PC-3 (cell line): ENCODE data around the gene TRIM66. TPM values are rescaled to one million over a fixed set of nuclear protein-coding genes. Genes with fewer than 3 reads are reported as not detected.

ENCODE experiments used
- ATAC-seq: fragments of 200-7000 bp; cut with Tn5 transposase; 2 replicates; pipeline ENCODE4 v1.9.1; 2020; ENCODE audit warnings: mild to moderate bottlenecking, moderate library complexity
- BruUV-seq: library from RNA; stranded (reverse); fragments of 400-500 nt; replicated peaks from 2 replicates; lab custom pipeline; 2021; lab: Mats Ljungman, UMichigan
- CTCF ChIA-PET: fragments of 300-600 bp; sonication (Branson Sonifier 250); formaldehyde crosslinking; loops from one replicate; lab custom pipeline; 2022; ENCODE audit warnings: antibody characterized with exemption; lab: Charles Lee
- POLR2A ChIA-PET: fragments of 300-600 bp; sonication (Branson Sonifier 250); formaldehyde crosslinking; loops from one replicate; lab custom pipeline; 2022; ENCODE audit warnings: antibody characterized with exemption; ENCODE audit not compliant: unreplicated experiment; lab: Charles Lee
- DNase-seq: peaks from one replicate; pipeline ENCODE4 v3.0.0-alpha.2; 2015
- H2AFZ ChIP-seq: fragments of 300-600 bp; sonication (generic); 2 replicates; pipeline ENCODE4 v1.6.0; 2016; ENCODE audit warnings: antibody characterized with exemption, low read length
- H3F3A ChIP-seq: fragments of 300-600 bp; sonication (generic); one replicate; pipeline ENCODE4 v1.6.0; 2017; ENCODE audit warnings: antibody characterized with exemption, low read length, control low read depth, mild to moderate bottlenecking; ENCODE audit not compliant: unreplicated experiment
- H3K27ac ChIP-seq: fragments of 300-600 bp; sonication (generic); 2 replicates; pipeline ENCODE4 v1.5.1; 2016; ENCODE audit warnings: mild to moderate bottlenecking, low read length
- H3K27me3 ChIP-seq: fragments of 300-600 bp; sonication (generic); 2 replicates; pipeline ENCODE4 v1.6.1; 2016; ENCODE audit warnings: low read length, mixed read lengths
- H3K36me3 ChIP-seq: fragments of 300-600 bp; sonication (generic); 2 replicates; pipeline ENCODE4 v1.6.1; 2016; ENCODE audit warnings: low read depth, mixed run types, low read length, mixed read lengths
- H3K4me1 ChIP-seq: fragments of 300-600 bp; sonication (generic); 2 replicates; pipeline ENCODE4 v1.5.1; 2016; ENCODE audit warnings: low read length; ENCODE audit not compliant: insufficient read depth
- H3K4me2 ChIP-seq: fragments of 300-600 bp; sonication (generic); 2 replicates; pipeline ENCODE4 v1.6.0; 2016; ENCODE audit warnings: low read length
- H3K4me3 ChIP-seq: fragments of 300-600 bp; sonication (generic); 2 replicates; pipeline ENCODE4 v1.5.1; 2016; ENCODE audit warnings: mild to moderate bottlenecking, low read length, mixed read lengths
- H3K79me2 ChIP-seq: fragments of 300-600 bp; sonication (generic); 2 replicates; pipeline ENCODE4 v1.6.1; 2017; ENCODE audit warnings: low read length, mixed read lengths
- H3K9ac ChIP-seq: fragments of 300-600 bp; sonication (generic); 2 replicates; pipeline ENCODE4 v1.6.0; 2016; ENCODE audit warnings: mild to moderate bottlenecking, low read length
- H3K9me2 ChIP-seq: fragments of 300-600 bp; sonication (generic); replicated peaks from 2 replicates; pipeline ENCODE4 v1.6.1; 2016; ENCODE audit warnings: mixed run types, low read length, mixed read lengths
- H3K9me3 ChIP-seq: fragments of 300-600 bp; sonication (generic); 2 replicates; pipeline ENCODE4 v1.6.1; 2016; ENCODE audit warnings: low read length, mixed read lengths
- H4K20me1 ChIP-seq: fragments of 300-600 bp; sonication (generic); 2 replicates; pipeline ENCODE4 v1.6.1; 2016; ENCODE audit warnings: low read length, mixed read lengths
- EZH2 ChIP-seq: fragments of 300-600 bp; sonication (generic); IDR thresholded peaks from one replicate; pipeline ENCODE4 v1.6.1; 2017; ENCODE audit warnings: antibody characterized with exemption, mild to moderate bottlenecking, low read length; ENCODE audit not compliant: unreplicated experiment
- EZH2phosphoT487 ChIP-seq: fragments of 300-600 bp; sonication (generic); IDR thresholded peaks from 2 replicates; pipeline ENCODE4 v1.6.1; 2018; ENCODE audit warnings: mild to moderate bottlenecking, antibody characterized with exemption, low read length, borderline replicate concordance
- intact Hi-C: fragments of 100-400 bp; cut with micrococcal nuclease; formaldehyde crosslinking; loops from 2 replicates; pipeline ENCODE4 v1.9.0; 2023
- total RNA-seq: library from RNA; depleted of rRNA; stranded (reverse); fragments of >200 nt; gene quantifications from 2 replicates; pipeline ENCODE4 v1.2.3, GENCODE V29; 2014
- TF ChIP-seq, protein P1 (sequence below): fragments of 300-600 bp; sonication (generic); conservative IDR thresholded peaks from 2 replicates; pipeline ENCODE4 v1.5.1; 2017; ENCODE audit warnings: antibody characterized with exemption, low read depth, mild to moderate bottlenecking, low read length

Gene TRIM66
- total RNA-seq, 1 experiment from 2014 or later: 5.5 TPM

DNA sequence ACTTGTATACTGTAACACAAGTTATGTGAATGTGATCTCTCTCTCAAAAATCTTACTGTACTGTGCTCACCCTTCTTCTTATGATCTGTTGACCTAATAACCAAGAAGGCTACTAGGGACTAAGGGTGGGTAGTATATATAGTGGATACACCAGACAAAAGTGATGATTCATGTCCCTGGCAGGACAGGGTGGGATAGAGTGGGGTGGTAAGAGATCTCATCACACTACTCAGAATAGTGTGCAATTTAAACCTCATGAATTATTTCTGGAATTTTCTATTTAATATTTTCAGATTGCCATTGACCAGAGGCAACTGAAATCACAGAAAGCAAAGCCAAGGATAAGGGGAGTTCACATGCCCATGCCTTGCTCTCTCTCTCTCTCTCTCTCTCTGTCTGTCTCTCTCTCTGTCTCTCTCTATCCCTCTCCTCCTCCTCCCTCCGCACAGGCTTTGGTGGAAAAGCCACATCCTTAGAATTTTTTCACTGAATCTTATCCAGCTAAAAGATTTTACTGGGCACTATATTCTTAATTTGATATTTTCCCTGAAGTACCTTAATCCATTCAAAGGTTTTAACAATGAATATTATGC, 76.4 kb downstream of the TRIM66 start:
- BruUV-seq: no TSS peak
- Histone ChIP-seq H3K4me2 (no peak overlapping the region), H4K20me1 (no peaks in the 10 kb centered on the region), H3F3A (no peaks in the 10 kb centered on the region), H3K79me2 (no peaks in the 10 kb centered on the region), H3K4me3 (no peak overlapping the region), H3K9me2 (no peaks in the 10 kb centered on the region), H3K27ac (no peak overlapping the region), H3K27me3 (no peaks in the 10 kb centered on the region), H3K36me3 (no peaks in the 10 kb centered on the region), H3K4me1 (peaks cover 17% of the 10 kb centered on the region), H2AFZ (no peak overlapping the region), H3K9ac (no peak overlapping the region), H3K9me3 (no peaks in the 10 kb centered on the region)
- intact Hi-C loops: no loop called here
- POLR2A ChIA-PET: no interaction called here
- ATAC-seq (no peak), DNase-seq (no peak)
- no peak for TF ChIP-seq EZH2phosphoT487
- TF ChIP-seq, protein P1, sequence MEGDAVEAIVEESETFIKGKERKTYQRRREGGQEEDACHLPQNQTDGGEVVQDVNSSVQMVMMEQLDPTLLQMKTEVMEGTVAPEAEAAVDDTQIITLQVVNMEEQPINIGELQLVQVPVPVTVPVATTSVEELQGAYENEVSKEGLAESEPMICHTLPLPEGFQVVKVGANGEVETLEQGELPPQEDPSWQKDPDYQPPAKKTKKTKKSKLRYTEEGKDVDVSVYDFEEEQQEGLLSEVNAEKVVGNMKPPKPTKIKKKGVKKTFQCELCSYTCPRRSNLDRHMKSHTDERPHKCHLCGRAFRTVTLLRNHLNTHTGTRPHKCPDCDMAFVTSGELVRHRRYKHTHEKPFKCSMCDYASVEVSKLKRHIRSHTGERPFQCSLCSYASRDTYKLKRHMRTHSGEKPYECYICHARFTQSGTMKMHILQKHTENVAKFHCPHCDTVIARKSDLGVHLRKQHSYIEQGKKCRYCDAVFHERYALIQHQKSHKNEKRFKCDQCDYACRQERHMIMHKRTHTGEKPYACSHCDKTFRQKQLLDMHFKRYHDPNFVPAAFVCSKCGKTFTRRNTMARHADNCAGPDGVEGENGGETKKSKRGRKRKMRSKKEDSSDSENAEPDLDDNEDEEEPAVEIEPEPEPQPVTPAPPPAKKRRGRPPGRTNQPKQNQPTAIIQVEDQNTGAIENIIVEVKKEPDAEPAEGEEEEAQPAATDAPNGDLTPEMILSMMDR: no peak
- no peak for TF ChIP-seq EZH2
- CTCF ChIA-PET: no interaction called here

- Histone ChIP-seq H3K4me2 (peak overlapping the region; percentile 38; the same call in 1 of the 2 replicates), H2AFZ (0 out of 2 replicates have a peak overlapping the region, but pooled peaks have one; percentile 30), H3K79me2 (no peaks in the 10 kb centered on the region), H3K9ac (0 out of 2 replicates have a peak overlapping the region, but pooled peaks have one; percentile 21), H3K27ac (peak overlapping the region; percentile 69), H3F3A (no peaks in the 10 kb centered on the region), H3K4me3 (no peak overlapping the region), H4K20me1 (no peaks in the 10 kb centered on the region), H3K9me2 (no peaks in the 10 kb centered on the region), H3K9me3 (no peaks in the 10 kb centered on the region), H3K36me3 (no peaks in the 10 kb centered on the region), H3K4me1 (peaks cover 17% of the 10 kb centered on the region), H3K27me3 (no peaks in the 10 kb centered on the region)
- DNase-seq (peak; percentile 96), ATAC-seq (peak; percentile 84)
- ChIA-PET POLR2A (no interaction called here), CTCF (interaction anchor here (0.6 kb wide), 1 partner anchor 307 kb away, joined by 3 read pairs; the partner anchor contains the start of gene AKIP1)
- BruUV-seq: no TSS peak
- TF ChIP-seq, protein P1: peak; percentile 76
- TF ChIP-seq EZH2: no peak
- intact Hi-C loops: no loop called here
Observed at GRCh38 chr11:8604078-8604723, 78.3 kb downstream of the TRIM66 start.

GRCh38 chr11:8603696-8604077, 78.8 kb downstream of the TRIM66 start:
- ChIA-PET CTCF (no interaction called here), POLR2A (no interaction called here)
- no peak for DNase-seq
- no peaks in the 10 kb centered on the region for H3K9me3 ChIP-seq
- peaks cover 17% of the 10 kb centered on the region for H3K4me1 ChIP-seq
- no peaks in the 10 kb centered on the region for H4K20me1 ChIP-seq
- no peaks in the 10 kb centered on the region for H3K36me3 ChIP-seq
- H3K27me3 ChIP-seq: no peaks in the 10 kb centered on the region
- no peaks in the 10 kb centered on the region for H3F3A ChIP-seq
- peak overlapping the region; percentile 66 for H3K27ac ChIP-seq
- ATAC-seq: no peak
- H3K9me2 ChIP-seq: no peaks in the 10 kb centered on the region
- intact Hi-C loops: no loop called here
- H3K4me2 ChIP-seq: peak overlapping the region; percentile 38; the same call in 1 of the 2 replicates
- no peak overlapping the region for H3K9ac ChIP-seq
- no peak overlapping the region for H2AFZ ChIP-seq
- no TSS peak for BruUV-seq
- TF ChIP-seq EZH2phosphoT487 (no peak), EZH2 (no peak)
- TF ChIP-seq, protein P1: no peak
- no peaks in the 10 kb centered on the region for H3K79me2 ChIP-seq
- H3K4me3 ChIP-seq: no peak overlapping the region
